Neural cell (in vitro differentiated cells): ENCODE measurements around the gene ADSL.

Experiments
- EP300 ChIP-seq: fragments of 450-650 bp; conservative IDR thresholded peaks from 2 replicates; pipeline ENCODE4 v1.6.1; 2014; ENCODE audit warnings: antibody characterized with exemption, mild to moderate bottlenecking, moderate library complexity; ENCODE audit not compliant: poor library complexity, severe bottlenecking
- EZH2 ChIP-seq: fragments of 200-600, 300-800 bp; shearing (Covaris generic), sonication (generic); IDR thresholded peaks from 2 replicates; pipeline ENCODE4 v1.6.1; 2014; ENCODE audit warnings: antibody characterized with exemption, low read length, borderline replicate concordance, mild to moderate bottlenecking; ENCODE audit not compliant: insufficient read depth, poor library complexity, severe bottlenecking
- TAF1 ChIP-seq: IDR thresholded peaks from 2 replicates; pipeline ENCODE4 v1.6.1; 2012; ENCODE audit warnings: low read depth
- TF ChIP-seq, protein P1 (sequence below): fragments of 450-650 bp; IDR thresholded peaks from 2 replicates; pipeline ENCODE4 v1.5.1; 2014; ENCODE audit warnings: antibody characterized with exemption, mild to moderate bottlenecking, moderate library complexity; ENCODE audit not compliant: poor library complexity, severe bottlenecking
- TF ChIP-seq, protein P2 (sequence below): IDR thresholded peaks from 2 replicates; pipeline ENCODE4 v1.6.1; 2012; ENCODE audit warnings: borderline replicate concordance

DNA sequence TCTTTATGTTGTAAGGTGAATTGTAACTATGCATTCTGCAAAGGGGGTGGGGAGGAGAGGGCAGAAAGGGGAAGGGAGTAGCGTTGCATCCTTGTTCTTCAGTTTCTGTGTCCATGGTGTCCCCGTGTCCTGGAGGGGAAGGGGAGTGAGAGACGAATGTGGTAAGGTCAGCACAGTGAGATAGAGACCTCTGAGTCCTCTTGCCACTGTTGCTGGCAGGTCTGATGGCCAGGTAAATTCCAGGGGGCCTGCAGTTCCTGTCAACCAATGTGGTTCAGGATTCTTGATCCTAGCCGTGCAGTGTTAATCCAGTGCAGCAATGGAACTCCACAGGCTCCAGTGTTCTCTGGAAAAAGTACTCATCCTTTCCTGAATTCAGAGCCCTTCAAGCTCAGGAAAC, 14.6 kb upstream of the ADSL start:
- TF ChIP-seq, protein P1, sequence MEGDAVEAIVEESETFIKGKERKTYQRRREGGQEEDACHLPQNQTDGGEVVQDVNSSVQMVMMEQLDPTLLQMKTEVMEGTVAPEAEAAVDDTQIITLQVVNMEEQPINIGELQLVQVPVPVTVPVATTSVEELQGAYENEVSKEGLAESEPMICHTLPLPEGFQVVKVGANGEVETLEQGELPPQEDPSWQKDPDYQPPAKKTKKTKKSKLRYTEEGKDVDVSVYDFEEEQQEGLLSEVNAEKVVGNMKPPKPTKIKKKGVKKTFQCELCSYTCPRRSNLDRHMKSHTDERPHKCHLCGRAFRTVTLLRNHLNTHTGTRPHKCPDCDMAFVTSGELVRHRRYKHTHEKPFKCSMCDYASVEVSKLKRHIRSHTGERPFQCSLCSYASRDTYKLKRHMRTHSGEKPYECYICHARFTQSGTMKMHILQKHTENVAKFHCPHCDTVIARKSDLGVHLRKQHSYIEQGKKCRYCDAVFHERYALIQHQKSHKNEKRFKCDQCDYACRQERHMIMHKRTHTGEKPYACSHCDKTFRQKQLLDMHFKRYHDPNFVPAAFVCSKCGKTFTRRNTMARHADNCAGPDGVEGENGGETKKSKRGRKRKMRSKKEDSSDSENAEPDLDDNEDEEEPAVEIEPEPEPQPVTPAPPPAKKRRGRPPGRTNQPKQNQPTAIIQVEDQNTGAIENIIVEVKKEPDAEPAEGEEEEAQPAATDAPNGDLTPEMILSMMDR: no peak
- TF ChIP-seq EZH2 (no peak), EP300 (no peak), TAF1 (no peak)
- TF ChIP-seq, protein P2, sequence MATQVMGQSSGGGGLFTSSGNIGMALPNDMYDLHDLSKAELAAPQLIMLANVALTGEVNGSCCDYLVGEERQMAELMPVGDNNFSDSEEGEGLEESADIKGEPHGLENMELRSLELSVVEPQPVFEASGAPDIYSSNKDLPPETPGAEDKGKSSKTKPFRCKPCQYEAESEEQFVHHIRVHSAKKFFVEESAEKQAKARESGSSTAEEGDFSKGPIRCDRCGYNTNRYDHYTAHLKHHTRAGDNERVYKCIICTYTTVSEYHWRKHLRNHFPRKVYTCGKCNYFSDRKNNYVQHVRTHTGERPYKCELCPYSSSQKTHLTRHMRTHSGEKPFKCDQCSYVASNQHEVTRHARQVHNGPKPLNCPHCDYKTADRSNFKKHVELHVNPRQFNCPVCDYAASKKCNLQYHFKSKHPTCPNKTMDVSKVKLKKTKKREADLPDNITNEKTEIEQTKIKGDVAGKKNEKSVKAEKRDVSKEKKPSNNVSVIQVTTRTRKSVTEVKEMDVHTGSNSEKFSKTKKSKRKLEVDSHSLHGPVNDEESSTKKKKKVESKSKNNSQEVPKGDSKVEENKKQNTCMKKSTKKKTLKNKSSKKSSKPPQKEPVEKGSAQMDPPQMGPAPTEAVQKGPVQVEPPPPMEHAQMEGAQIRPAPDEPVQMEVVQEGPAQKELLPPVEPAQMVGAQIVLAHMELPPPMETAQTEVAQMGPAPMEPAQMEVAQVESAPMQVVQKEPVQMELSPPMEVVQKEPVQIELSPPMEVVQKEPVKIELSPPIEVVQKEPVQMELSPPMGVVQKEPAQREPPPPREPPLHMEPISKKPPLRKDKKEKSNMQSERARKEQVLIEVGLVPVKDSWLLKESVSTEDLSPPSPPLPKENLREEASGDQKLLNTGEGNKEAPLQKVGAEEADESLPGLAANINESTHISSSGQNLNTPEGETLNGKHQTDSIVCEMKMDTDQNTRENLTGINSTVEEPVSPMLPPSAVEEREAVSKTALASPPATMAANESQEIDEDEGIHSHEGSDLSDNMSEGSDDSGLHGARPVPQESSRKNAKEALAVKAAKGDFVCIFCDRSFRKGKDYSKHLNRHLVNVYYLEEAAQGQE: no peak
